SK-N-SH (cell line): Measurements from ENCODE around the gene MINDY2.

ENCODE experiments used
- NFIC ChIP-seq: IDR thresholded peaks from 2 replicates; pipeline ENCODE4 v1.4.0; 2012; ENCODE audit warnings: borderline replicate concordance
- POLR2AphosphoS5 ChIP-seq: IDR thresholded peaks from 2 replicates; pipeline ENCODE4 v1.6.1; 2012; ENCODE audit warnings: low read depth, low read length
- RFX5 ChIP-seq: IDR thresholded peaks from 2 replicates; pipeline ENCODE4 v1.6.1; 2012; ENCODE audit warnings: mild to moderate bottlenecking, improper control_type of control experiment, low read length
- SMC3 ChIP-seq: IDR thresholded peaks from 2 replicates; pipeline ENCODE4 v1.6.1; 2012; ENCODE audit warnings: low read depth, low read length, improper control_type of control experiment
- TF ChIP-seq, protein P1 (sequence below): fragments of 200-600 bp; sonication (generic); IDR thresholded peaks from 2 replicates; pipeline ENCODE4 v1.6.1; 2017; ENCODE audit warnings: antibody characterized with exemption, mild to moderate bottlenecking, moderate library complexity
- TF ChIP-seq, protein P2 (sequence below): IDR thresholded peaks from 2 replicates; pipeline ENCODE4 v1.6.1; 2012; ENCODE audit warnings: mild to moderate bottlenecking, low read depth, low read length, moderate library complexity

DNA sequence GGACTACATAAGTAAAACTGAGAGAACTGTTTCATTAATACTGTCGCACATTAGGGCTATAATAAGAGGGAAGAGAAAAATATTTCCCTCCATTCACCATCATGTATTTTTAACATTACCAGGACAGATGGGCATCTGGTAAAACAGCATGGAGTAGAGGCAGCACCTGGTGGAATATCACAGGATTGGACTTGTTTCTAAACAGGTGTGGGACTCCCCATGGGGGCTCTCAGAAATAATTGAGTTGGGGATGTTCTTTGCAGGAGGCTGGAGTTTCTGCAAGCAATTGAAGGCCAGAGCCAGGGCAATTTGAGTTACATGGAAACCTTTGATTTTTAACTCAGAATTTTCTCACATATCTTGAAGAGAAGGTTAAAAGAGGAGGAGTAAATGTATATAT, 8.4 kb upstream of the MINDY2 start:
- TF ChIP-seq, protein P1, sequence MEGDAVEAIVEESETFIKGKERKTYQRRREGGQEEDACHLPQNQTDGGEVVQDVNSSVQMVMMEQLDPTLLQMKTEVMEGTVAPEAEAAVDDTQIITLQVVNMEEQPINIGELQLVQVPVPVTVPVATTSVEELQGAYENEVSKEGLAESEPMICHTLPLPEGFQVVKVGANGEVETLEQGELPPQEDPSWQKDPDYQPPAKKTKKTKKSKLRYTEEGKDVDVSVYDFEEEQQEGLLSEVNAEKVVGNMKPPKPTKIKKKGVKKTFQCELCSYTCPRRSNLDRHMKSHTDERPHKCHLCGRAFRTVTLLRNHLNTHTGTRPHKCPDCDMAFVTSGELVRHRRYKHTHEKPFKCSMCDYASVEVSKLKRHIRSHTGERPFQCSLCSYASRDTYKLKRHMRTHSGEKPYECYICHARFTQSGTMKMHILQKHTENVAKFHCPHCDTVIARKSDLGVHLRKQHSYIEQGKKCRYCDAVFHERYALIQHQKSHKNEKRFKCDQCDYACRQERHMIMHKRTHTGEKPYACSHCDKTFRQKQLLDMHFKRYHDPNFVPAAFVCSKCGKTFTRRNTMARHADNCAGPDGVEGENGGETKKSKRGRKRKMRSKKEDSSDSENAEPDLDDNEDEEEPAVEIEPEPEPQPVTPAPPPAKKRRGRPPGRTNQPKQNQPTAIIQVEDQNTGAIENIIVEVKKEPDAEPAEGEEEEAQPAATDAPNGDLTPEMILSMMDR = no peak
- TF ChIP-seq POLR2AphosphoS5 (no peak), RFX5 (no peak), NFIC (no peak), SMC3 (no peak)
- TF ChIP-seq, protein P2, sequence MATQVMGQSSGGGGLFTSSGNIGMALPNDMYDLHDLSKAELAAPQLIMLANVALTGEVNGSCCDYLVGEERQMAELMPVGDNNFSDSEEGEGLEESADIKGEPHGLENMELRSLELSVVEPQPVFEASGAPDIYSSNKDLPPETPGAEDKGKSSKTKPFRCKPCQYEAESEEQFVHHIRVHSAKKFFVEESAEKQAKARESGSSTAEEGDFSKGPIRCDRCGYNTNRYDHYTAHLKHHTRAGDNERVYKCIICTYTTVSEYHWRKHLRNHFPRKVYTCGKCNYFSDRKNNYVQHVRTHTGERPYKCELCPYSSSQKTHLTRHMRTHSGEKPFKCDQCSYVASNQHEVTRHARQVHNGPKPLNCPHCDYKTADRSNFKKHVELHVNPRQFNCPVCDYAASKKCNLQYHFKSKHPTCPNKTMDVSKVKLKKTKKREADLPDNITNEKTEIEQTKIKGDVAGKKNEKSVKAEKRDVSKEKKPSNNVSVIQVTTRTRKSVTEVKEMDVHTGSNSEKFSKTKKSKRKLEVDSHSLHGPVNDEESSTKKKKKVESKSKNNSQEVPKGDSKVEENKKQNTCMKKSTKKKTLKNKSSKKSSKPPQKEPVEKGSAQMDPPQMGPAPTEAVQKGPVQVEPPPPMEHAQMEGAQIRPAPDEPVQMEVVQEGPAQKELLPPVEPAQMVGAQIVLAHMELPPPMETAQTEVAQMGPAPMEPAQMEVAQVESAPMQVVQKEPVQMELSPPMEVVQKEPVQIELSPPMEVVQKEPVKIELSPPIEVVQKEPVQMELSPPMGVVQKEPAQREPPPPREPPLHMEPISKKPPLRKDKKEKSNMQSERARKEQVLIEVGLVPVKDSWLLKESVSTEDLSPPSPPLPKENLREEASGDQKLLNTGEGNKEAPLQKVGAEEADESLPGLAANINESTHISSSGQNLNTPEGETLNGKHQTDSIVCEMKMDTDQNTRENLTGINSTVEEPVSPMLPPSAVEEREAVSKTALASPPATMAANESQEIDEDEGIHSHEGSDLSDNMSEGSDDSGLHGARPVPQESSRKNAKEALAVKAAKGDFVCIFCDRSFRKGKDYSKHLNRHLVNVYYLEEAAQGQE = no peak
